Inflammatory macrophage treated with lipopolysaccharide for 1 hour (primary cell): ENCODE results near the gene ZDHHC14.
"Not testable (repeated sequence)": the region's sequence is repeated elsewhere in the genome, so short reads cannot be mapped to it uniquely, and the experiment has no call there.

ENCODE experiments used
- DNase-seq, 2 donors: peaks; one replicate each; pipeline ENCODE4 v3.0.0-alpha.2; 2020 to 2022

Gene ZDHHC14

GRCh38 chr6:157381631-157382621 is 936 bp downstream of the ZDHHC14 start:
- peak; percentile 34 to 38 for DNase-seq

- DNase-seq, result no peak
Measured at GRCh38 chr6:157382821-157383220, 1.8 kb downstream of the ZDHHC14 start.

- no peak for DNase-seq
Measured at GRCh38 chr6:157383471-157383870, 2.5 kb downstream of the ZDHHC14 start.

- not testable (repeated sequence) for DNase-seq
Measured at GRCh38 chr6:157384962-157385361, 4.0 kb downstream of the ZDHHC14 start.

GRCh38 chr6:157385482-157385881 is 4.5 kb downstream of the ZDHHC14 start:
- no peak for DNase-seq

DNA sequence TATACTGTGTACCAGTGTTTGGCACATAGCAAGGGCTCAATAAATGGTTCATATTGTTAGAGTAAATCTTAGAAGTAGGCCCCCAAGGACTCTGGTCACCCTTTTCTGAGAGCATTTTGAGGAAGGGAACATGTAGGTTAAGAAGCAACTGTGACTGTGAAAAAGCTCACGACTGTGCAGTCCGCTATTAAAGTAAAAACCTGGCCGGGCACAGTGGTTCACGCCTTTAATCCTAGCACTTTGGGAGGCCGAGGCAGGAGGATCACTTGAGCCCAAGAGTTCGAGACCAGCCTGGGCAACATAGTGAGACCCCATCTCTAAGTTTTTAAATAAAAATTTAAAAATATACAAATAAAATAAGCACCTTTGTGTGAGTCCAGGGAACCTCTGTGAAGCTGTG is 5.0 kb downstream of the ZDHHC14 start:
- no peak for DNase-seq

DNA sequence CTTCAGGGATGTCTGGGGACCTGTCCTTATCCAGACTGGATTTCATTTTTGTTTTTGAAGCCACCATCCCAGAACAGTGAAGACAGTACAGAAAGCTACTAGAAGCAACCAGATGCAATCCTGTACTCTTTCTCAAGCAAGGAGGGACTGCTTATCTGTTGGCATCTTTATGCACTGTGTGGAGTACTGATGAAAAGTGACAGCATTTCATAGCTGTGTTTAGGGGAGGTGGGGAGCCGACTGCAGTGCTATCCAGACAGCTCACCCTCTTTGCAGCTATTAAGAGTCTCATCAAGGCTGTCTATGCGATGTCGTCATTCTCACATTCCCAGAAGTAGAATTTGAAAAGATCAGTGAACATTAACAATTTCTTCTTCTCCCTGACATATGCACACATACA is 5.5 kb downstream of the ZDHHC14 start:
- no peak for DNase-seq

GRCh38 chr6:157388924-157389323 is 7.9 kb downstream of the ZDHHC14 start:
- DNase-seq, result no peak

GRCh38 chr6:157390273-157391060 is 9.5 kb downstream of the ZDHHC14 start:
- no peak for DNase-seq

DNA sequence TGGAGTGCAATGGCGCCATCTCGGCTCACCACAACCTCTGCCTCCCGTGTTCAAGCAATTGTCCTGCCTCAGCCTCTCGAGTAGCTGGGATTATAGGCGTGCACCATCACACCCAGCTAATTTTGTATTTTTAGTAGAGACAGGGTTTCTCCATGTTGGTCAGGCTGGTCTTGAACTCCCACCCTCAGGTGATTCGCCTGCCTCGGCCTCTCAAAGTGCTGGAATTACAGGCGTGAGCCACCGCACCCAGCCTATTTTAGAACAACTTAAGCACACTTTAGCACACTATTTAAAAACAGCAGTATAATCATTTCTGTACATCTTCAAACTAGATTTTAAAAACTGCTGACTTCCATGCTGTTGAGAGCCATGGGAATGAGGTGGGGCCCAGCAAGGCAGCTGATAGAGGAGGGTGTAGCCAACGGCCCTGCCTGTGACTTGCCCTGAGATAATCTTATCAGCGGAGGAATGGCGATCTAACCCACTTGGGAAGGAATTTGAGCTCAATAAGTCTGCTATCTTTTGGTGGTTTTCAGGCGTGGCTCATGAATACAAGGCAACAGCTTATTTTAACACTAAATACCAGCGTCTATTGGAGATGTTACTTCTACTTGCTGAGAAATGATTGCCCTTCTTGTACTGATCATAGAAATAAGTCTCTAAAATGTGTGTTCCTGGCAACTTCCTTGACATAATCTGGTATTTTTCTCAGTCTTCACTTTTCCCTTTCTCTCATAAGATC is 12.1 kb downstream of the ZDHHC14 start:
- no peak for DNase-seq

- peak; percentile 53 to 61 for DNase-seq
Measured at GRCh38 chr6:157393669-157394327, 12.8 kb downstream of the ZDHHC14 start.

DNA sequence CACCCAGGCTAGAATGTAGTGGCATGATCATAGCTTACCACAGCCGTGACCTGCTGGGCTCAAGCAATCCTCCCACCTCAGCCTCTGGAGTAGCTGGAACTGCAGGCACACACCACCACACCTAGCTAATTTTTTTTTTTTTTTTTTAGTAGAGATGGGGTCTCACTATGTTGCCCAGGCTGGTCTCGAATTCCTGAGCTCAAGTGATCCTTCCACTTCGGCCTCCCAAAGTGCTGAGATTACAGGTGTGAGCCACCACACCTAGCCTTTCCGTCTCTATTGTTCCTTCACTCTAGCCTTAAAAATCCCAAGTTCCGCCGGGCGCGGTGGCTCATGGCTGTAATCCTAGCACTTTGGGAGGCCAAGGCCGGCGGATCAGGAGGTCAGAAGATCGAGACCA is 14.2 kb downstream of the ZDHHC14 start:
- DNase-seq, result not testable (repeated sequence)

DNA sequence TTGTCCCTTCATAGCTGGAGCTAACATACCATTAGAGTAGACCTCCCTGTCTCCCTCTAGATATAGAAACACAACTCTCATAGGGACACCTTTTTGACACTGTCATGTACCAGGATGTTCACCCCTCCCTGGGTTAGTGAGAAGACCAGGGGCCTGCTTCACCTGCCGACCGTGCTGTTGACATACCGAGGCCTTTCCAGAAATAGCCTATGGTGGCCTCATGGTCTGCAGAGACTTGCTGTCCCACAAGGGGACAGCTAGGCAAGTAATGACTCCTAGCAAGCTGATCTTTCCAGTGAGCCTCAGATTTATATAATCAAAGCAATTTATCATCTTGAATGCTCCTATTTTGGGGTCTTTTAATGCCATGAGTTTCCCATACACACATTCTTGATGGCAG is 15.0 kb downstream of the ZDHHC14 start:
- DNase-seq, result no peak

- DNase-seq, result no peak
Measured at GRCh38 chr6:157397660-157398059, 16.7 kb downstream of the ZDHHC14 start.

DNA sequence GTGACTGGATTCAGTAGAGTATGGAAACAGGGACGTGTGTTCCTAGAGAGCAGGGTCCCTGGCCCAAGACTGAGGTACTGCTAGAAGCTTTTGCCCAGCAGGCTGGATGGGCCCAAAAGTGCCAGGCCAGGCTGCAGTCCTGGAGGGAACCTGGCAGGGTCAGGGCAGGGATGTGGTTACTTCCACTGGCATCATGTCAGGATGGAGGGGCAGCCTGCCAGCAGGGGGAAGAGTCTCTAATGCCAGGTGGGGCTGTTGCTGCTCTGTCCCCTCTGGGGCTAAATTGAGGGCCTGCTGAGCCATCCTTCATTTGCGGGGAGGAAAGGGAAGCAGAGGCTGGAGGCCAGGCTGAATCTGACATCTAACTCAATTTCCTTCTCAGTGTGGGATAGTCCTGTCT is 17.2 kb downstream of the ZDHHC14 start:
- DNase-seq, result no peak

DNA sequence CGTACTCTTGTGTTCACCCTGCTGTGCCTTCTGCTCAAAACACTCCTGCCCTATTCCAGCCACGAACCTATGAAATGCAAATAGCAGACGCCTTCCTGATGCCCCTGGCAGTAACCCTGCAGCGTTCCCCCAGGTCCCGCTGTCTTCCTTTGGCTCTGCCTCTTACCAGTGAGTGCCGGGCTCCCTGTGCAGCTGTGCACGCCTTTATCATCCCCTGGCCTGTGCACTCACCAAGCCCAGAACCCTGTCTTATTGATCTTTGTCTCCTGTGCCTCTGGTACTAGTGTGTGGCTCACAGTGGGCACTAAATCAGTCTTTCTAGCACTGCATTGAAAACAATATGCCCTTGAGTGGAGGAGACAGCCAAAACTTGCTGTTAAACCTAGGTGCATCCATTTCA is 19.7 kb downstream of the ZDHHC14 start:
- no peak for DNase-seq

GRCh38 chr6:157401734-157402338 is 20.8 kb downstream of the ZDHHC14 start:
- DNase-seq, result no peak

GRCh38 chr6:157402996-157403685 is 22.2 kb downstream of the ZDHHC14 start:
- DNase-seq, result no peak

DNA sequence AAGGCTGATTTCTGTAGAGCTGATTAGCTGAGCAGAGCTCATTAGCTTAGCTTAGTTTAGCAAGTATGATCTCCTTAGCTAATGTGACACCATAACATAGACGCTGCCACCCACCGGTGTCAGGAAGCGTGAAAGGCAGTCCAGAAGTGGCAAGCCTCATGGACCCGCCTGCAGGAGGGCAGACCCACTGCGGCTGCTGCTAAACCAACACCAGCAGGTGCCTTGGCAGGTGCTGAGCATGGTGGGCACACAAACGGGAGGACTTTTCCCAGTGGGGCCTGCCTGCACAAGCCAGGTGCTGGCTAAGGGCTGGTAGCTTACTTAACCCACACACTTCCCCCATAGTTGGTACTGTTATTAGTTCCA is 22.7 kb downstream of the ZDHHC14 start:
- no peak for DNase-seq

- no peak for DNase-seq
Measured at GRCh38 chr6:157405986-157406385, 25.0 kb downstream of the ZDHHC14 start.

DNA sequence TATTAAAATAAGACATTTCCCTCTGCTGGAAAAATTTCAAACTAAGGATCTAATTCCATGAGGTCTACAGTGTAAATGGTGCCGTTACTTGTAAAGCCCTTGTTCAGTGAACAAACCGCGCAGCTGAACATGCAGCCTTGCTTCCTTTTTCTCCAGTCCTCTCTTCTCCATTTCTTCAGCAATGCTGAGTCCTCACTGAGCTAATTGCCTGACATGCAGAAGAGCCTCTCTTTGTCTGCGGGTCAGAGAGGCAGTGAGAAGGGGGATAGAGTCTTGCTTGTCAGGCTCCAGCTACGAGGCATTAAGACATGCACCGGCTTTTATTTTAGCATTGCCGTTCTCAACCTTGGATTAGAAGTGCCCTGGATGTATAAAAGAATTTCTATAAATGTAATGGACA is 25.7 kb downstream of the ZDHHC14 start:
- DNase-seq, result no peak

DNA sequence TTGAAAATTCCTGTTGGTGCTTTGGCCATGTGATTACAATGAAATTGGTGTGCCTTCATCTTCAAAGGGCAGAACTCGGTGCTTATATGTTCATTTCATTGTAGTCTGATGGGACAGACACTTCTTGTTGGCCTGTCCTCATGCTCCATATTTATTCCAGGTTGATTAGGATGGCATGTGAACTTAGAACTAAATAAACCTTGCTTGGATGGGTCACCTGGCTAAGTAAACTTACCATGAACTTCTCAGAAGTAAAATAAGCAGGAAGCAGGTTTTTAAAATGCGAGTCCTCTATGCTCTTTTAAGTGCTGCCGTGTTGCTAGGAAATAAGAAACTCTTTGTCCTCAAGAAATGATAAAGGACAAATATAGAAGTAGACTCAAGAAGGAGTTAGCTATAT is 26.7 kb downstream of the ZDHHC14 start:
- no peak for DNase-seq
